Stomach (tissue), 9 donors: ENCODE results near the gene TP73. TPM values are rescaled to one million over a fixed set of nuclear protein-coding genes. Genes with fewer than 3 reads are reported as not detected.

ENCODE experiments used
- DNase-seq, 2 donors: peaks; one replicate each; pipeline versions ENCODE4 v3.0.0 to v3.0.0-alpha.2; 2013 to 2019
- H3K27ac ChIP-seq, 5 donors: fragments of 200-600 bp in 4 of 5; sonication (generic) in 4 of 5; one replicate each; pipeline ENCODE4 v1.5.1; 2013 to 2019; ENCODE audit warnings: mild to moderate bottlenecking in 1 of 5, moderate library complexity in 1 of 5
- H3K27me3 ChIP-seq, 3 donors: fragments of 200-600 bp; sonication (generic); one replicate each; pipeline ENCODE4 v1.5.1; 2017 to 2019; ENCODE audit warnings: mixed run types in 1 of 3
- H3K36me3 ChIP-seq, 4 donors: fragments of 200-600 bp; sonication (generic); 1 replicate in 3 of 4; 2 replicates in 1 of 4; pipeline ENCODE4 v1.5.1; 2016 to 2019
- H3K4me1 ChIP-seq, 4 donors: fragments of 200-600 bp; sonication (generic); one replicate each; pipeline ENCODE4 v1.5.1; 2016 to 2019
- H3K4me3 ChIP-seq, 4 donors: fragments of 200-600 bp; sonication (generic) in 3 of 4; one replicate each; pipeline ENCODE4 v1.5.1; 2016 to 2019; ENCODE audit warnings: mild to moderate bottlenecking in 1 of 4
- H3K9me3 ChIP-seq, 4 donors: fragments of 200-600 bp; sonication (generic); one replicate each; pipeline ENCODE4 v1.5.1; 2016 to 2019
- CTCF ChIP-seq, 7 experiments: fragments of 450-650 bp in 4 of 7; fragments of 200-600 bp in 3 of 7; sonication (generic) in 3 of 7; IDR thresholded peaks; one replicate each; pipeline ENCODE4 v1.5.1; 2016 to 2019; ENCODE audit warnings: antibody characterized with exemption in 7 of 7, control low read depth in 2 of 7, mild to moderate bottlenecking in 1 of 7
- EP300 ChIP-seq: sonication (generic); formaldehyde crosslinking; IDR thresholded peaks from one replicate; pipeline ENCODE4 v1.6.1; 2017; ENCODE audit warnings: antibody characterized with exemption
- POLR2A ChIP-seq, 4 donors: fragments of 450-650 bp; IDR thresholded peaks; one replicate each; pipeline ENCODE4 v1.6.1; 2016; ENCODE audit warnings: antibody characterized with exemption in 4 of 4, control low read depth in 2 of 4, mild to moderate bottlenecking in 1 of 4, moderate library complexity in 1 of 4
- POLR2AphosphoS5 ChIP-seq, 3 donors: sonication (generic); formaldehyde crosslinking; IDR thresholded peaks; one replicate each; pipeline ENCODE4 v1.6.1; 2016; ENCODE audit warnings: antibody characterized with exemption in 3 of 3
- WGBS, 5 donors: extraction: QIAGEN DNeasy Blood & Tissue Kit in 3 of 5; methylation state at CpG; one replicate each; pipeline versions ENCODE4 v1.1.5 to v1.1.7; 2013 to 2018; 5-methylcytosine and 5-hydroxymethylcytosine counted together
- intact Hi-C: fragments of 100-400 bp; cut with DNase I; formaldehyde crosslinking; loops from one replicate; pipeline ENCODE4 v1.15.1; 2023; ENCODE audit warnings: low total_unique reads
- polyA plus RNA-seq, 3 donors: library from polyadenylated mRNA; stranded (reverse); fragments of 200-250 nt; gene quantifications; one replicate each; pipeline ENCODE4 v1.2.3, GENCODE V29; 2013
- total RNA-seq, 5 donors: library from RNA; depleted of rRNA; stranded (reverse); fragments of >200 nt; gene quantifications; one replicate each; pipeline versions ENCODE4 v1.1.0 to v1.2.3, GENCODE V29; 2014 to 2016
- donor health status: healthy with polysubstance abuse.
- donor health status: Bipolar disorder and iron deficiency.
- donor health status: healthy.

TP73 gene
- total and polyA plus RNA-seq, 8 donors = 0.25 to 9.8 (median 1.4) TPM; not detected in 4

GRCh38 chr1:3717715-3718601 lies 65.6 kb downstream of the TP73 start:
- DNase-seq = peak in 1 of 2 donors; percentile 68
- WGBS, 5 donors = 24 to 41% (median 31%) methylated on average over 9 to 40 of the region's 40 CpGs
- TF ChIP-seq POLR2A (IDR thresholded peaks at IDR 0.05) = no peak
- TF ChIP-seq EP300 = no peak
- no peak for TF ChIP-seq CTCF (IDR thresholded peaks at IDR 0.05)
- TF ChIP-seq POLR2AphosphoS5 (IDR thresholded peaks at IDR 0.05) = no peak
- Histone ChIP-seq H3K36me3 (no peaks in the 10 kb centered on the region), H3K27me3 (peaks cover 10 to 76% (median 28%) of the 10 kb centered on the region in 3 donors), H3K4me1 (peaks cover 0 to 8% (median 7%) of the 10 kb centered on the region in 4 donors), H3K9me3 (no peaks in the 10 kb centered on the region), H3K4me3 (no peak overlapping the region), H3K27ac (no peak overlapping the region)
- intact Hi-C loops = no loop called here

- H3K27ac ChIP-seq = no peak overlapping the region
- intact Hi-C loops = no loop called here
- peaks cover 10 to 71% (median 27%) of the 10 kb centered on the region in 3 donors for H3K27me3 ChIP-seq
- 74 to 80% (median 78%) methylated on average over 11 to 14 of the region's 14 CpGs for WGBS, 5 donors
- H3K4me3 ChIP-seq = no peak overlapping the region
- no peaks in the 10 kb centered on the region for H3K9me3 ChIP-seq
- no peaks in the 10 kb centered on the region for H3K36me3 ChIP-seq
- TF ChIP-seq CTCF (IDR thresholded peaks at IDR 0.05) (no peak), EP300 (no peak), POLR2A (IDR thresholded peaks at IDR 0.05) (no peak), POLR2AphosphoS5 (IDR thresholded peaks at IDR 0.05) (no peak)
- DNase-seq = no peak
- peaks cover 0 to 8% (median 7%) of the 10 kb centered on the region in 4 donors for H3K4me1 ChIP-seq
These were observed 66.4 kb downstream of the TP73 start for GRCh38 chr1:3718764-3719163.

- TF ChIP-seq POLR2AphosphoS5 (IDR thresholded peaks at IDR 0.05) = no peak
- TF ChIP-seq POLR2A (IDR thresholded peaks at IDR 0.05) = no peak
- no peak for TF ChIP-seq EP300
- no peak for TF ChIP-seq CTCF (IDR thresholded peaks at IDR 0.05)
- no peak overlapping the region for H3K4me3 ChIP-seq
- H3K27me3 ChIP-seq = peaks cover 10 to 68% (median 24%) of the 10 kb centered on the region in 3 donors
- no peak for DNase-seq
- intact Hi-C loops = no loop called here
- H3K36me3 ChIP-seq = no peaks in the 10 kb centered on the region
- 69 to 80% (median 75%) methylated on average over 19 to 20 of the region's 20 CpGs for WGBS, 5 donors
- peaks cover 0 to 8% (median 7%) of the 10 kb centered on the region in 4 donors for H3K4me1 ChIP-seq
- no peak overlapping the region for H3K27ac ChIP-seq
- H3K9me3 ChIP-seq = no peaks in the 10 kb centered on the region
These were observed 69.7 kb downstream of the TP73 start for GRCh38 chr1:3721955-3722465.

GRCh38 chr1:3722846-3723245 lies 70.5 kb downstream of the TP73 start:
- no peaks in the 10 kb centered on the region for H3K36me3 ChIP-seq
- no peak overlapping the region for H3K4me3 ChIP-seq
- DNase-seq = no peak
- H3K9me3 ChIP-seq = no peaks in the 10 kb centered on the region
- intact Hi-C loops = no loop called here
- 47 to 73% (median 58%) methylated on average over 2 to 3 of the region's 3 CpGs; no CpG with 5 or more reads in 1 of the 5 donors for WGBS, 5 donors
- H3K27ac ChIP-seq = no peak overlapping the region
- H3K27me3 ChIP-seq = peaks cover 5 to 68% (median 15%) of the 10 kb centered on the region in 3 donors
- peaks cover 0 to 6% (median 4%) of the 10 kb centered on the region in 4 donors for H3K4me1 ChIP-seq
- no peak for TF ChIP-seq CTCF (IDR thresholded peaks at IDR 0.05)
- TF ChIP-seq POLR2AphosphoS5 (IDR thresholded peaks at IDR 0.05) = no peak
- no peak for TF ChIP-seq POLR2A (IDR thresholded peaks at IDR 0.05)
- TF ChIP-seq EP300 = no peak
